Stomach smooth muscle (tissue), 2 donors: ENCODE measurements around the gene SPCS2.
"Not testable (repeated sequence)": the region's sequence is repeated elsewhere in the genome, so short reads cannot be mapped to it uniquely, and the experiment has no call there.

ENCODE experiments used
- H3K27ac ChIP-seq: one replicate; pipeline ENCODE4 v1.7.0; 2013; ENCODE audit warnings: mild to moderate bottlenecking, low read length, inconsistent platforms
- H3K27me3 ChIP-seq, 2 donors: one replicate each; pipeline ENCODE4 v1.7.0; 2013; ENCODE audit warnings: low read length in 2 of 2; ENCODE audit not compliant: insufficient read depth in 2 of 2, control insufficient read depth in 1 of 2
- H3K36me3 ChIP-seq, 2 donors: one replicate each; pipeline ENCODE4 v1.7.0; 2013; ENCODE audit warnings: low read length in 2 of 2; ENCODE audit not compliant: control insufficient read depth in 2 of 2, insufficient read depth in 2 of 2
- H3K4me1 ChIP-seq: one replicate; pipeline ENCODE4 v1.7.0; 2013; ENCODE audit warnings: low read length; ENCODE audit not compliant: control insufficient read depth, insufficient read depth
- H3K4me3 ChIP-seq, 2 donors: one replicate each; pipeline ENCODE4 v1.7.0; 2013; ENCODE audit warnings: low read length in 2 of 2
- H3K9ac ChIP-seq, 2 donors: one replicate each; pipeline ENCODE4 v1.7.0; 2013; ENCODE audit warnings: low read length in 2 of 2, mild to moderate bottlenecking in 1 of 2
- H3K9me3 ChIP-seq, 2 donors: one replicate each; pipeline ENCODE4 v1.7.0; 2013; ENCODE audit warnings: low read length in 2 of 2; ENCODE audit not compliant: control insufficient read depth in 2 of 2
- donor health status: healthy.
- donor health status: Pancreatic carcinoma.

Gene SPCS2

GRCh38 chr11:74978041-74978440 is 29.0 kb downstream of the SPCS2 start:
- no peak overlapping the region for H3K9ac ChIP-seq
- peaks cover 11 to 16% of the 10 kb centered on the region in 2 donors for H3K36me3 ChIP-seq
- H3K9me3 ChIP-seq: no peaks in the 10 kb centered on the region

GRCh38 chr11:74980634-74981033 is 31.6 kb downstream of the SPCS2 start:
- Histone ChIP-seq H3K4me1 (no peaks in the 10 kb centered on the region), H3K9ac (no peak overlapping the region), H3K27me3 (no peaks in the 10 kb centered on the region), H3K9me3 (no peaks in the 10 kb centered on the region), H3K36me3 (peaks cover 9 to 11% of the 10 kb centered on the region in 2 donors), H3K27ac (no peak overlapping the region), H3K4me3 (no peak overlapping the region)

More at GRCh38 chr11:74978041-74978440, 29.0 kb downstream of the SPCS2 start:
- Histone ChIP-seq H3K4me1 (no peaks in the 10 kb centered on the region), H3K4me3 (no peak overlapping the region), H3K27ac (no peak overlapping the region), H3K27me3 (no peaks in the 10 kb centered on the region)

GRCh38 chr11:74981888-74982287 is 32.8 kb downstream of the SPCS2 start:
- H3K36me3 ChIP-seq: peaks cover 5 to 8% of the 10 kb centered on the region in 2 donors
- no peak overlapping the region for H3K4me3 ChIP-seq
- H3K27me3 ChIP-seq: no peaks in the 10 kb centered on the region
- H3K4me1 ChIP-seq: no peaks in the 10 kb centered on the region
- H3K27ac ChIP-seq: no peak overlapping the region
- H3K9me3 ChIP-seq: no peaks in the 10 kb centered on the region
- no peak overlapping the region for H3K9ac ChIP-seq

- H3K9ac ChIP-seq: no peak overlapping the region
- H3K4me1 ChIP-seq: peaks cover under 1% of the 10 kb centered on the region
- peaks cover 3 to 4% of the 10 kb centered on the region in 2 donors for H3K36me3 ChIP-seq
- H3K27ac ChIP-seq: no peak overlapping the region
- H3K27me3 ChIP-seq: no peaks in the 10 kb centered on the region
- H3K9me3 ChIP-seq: no peaks in the 10 kb centered on the region
- no peak overlapping the region for H3K4me3 ChIP-seq
Observed at GRCh38 chr11:74984070-74984469, 35.0 kb downstream of the SPCS2 start.

- Histone ChIP-seq H3K4me1 (peaks cover 4% of the 10 kb centered on the region), H3K36me3 (peaks cover under 1 to 4% of the 10 kb centered on the region in 2 donors), H3K27ac (no peak overlapping the region), H3K9me3 (no peaks in the 10 kb centered on the region), H3K27me3 (no peaks in the 10 kb centered on the region), H3K4me3 (no peak overlapping the region), H3K9ac (no peak overlapping the region)
Observed at GRCh38 chr11:74984730-74985129, 35.7 kb downstream of the SPCS2 start.

- Histone ChIP-seq H3K9ac (peak within 1 kb of the TSS; percentile 68 to 87), H3K27me3 (no peaks in the 10 kb centered on the region), H3K27ac (peak within 1 kb of the TSS; percentile 58), H3K4me1 (peaks cover 4% of the 10 kb centered on the region), H3K36me3 (peaks cover 0 to under 1% of the 10 kb centered on the region in 2 donors), H3K4me3 (peak within 1 kb of the TSS; percentile 74 to 88), H3K9me3 (no peaks in the 10 kb centered on the region)
Observed at GRCh38 chr11:74988541-74989259, 39.6 kb downstream of the SPCS2 start, which contains the start of gene NEU3. Gene NEU3 (plus strand): TSS chr11:74988933. CDS start chr11:74989061, 128 bp downstream.

- Histone ChIP-seq H3K27me3 (no peaks in the 10 kb centered on the region), H3K9ac (peak overlapping the region; percentile 68 to 87), H3K27ac (peak overlapping the region; percentile 58), H3K36me3 (peaks cover 0 to 2% of the 10 kb centered on the region in 2 donors), H3K4me1 (peaks cover 4% of the 10 kb centered on the region), H3K9me3 (no peaks in the 10 kb centered on the region), H3K4me3 (peak overlapping the region; percentile 74 to 88)
Observed at GRCh38 chr11:74989260-74989638, 40.2 kb downstream of the SPCS2 start.

- H3K27ac ChIP-seq, H3K4me1 ChIP-seq, H3K9ac ChIP-seq, H3K9me3 ChIP-seq, H3K36me3 ChIP-seq, H3K27me3 ChIP-seq, H3K4me3 ChIP-seq: not testable (repeated sequence)
Observed at GRCh38 chr11:74990150-74990549, 41.1 kb downstream of the SPCS2 start.

- Histone ChIP-seq H3K27ac (no peak overlapping the region), H3K36me3 (peaks cover 2 to 8% of the 10 kb centered on the region in 2 donors), H3K27me3 (no peaks in the 10 kb centered on the region), H3K9ac (no peak overlapping the region), H3K4me1 (peaks cover 4% of the 10 kb centered on the region), H3K9me3 (no peaks in the 10 kb centered on the region), H3K4me3 (no peak overlapping the region)
Observed at GRCh38 chr11:74990941-74991340, 41.9 kb downstream of the SPCS2 start.

GRCh38 chr11:74992852-74993251 is 43.8 kb downstream of the SPCS2 start:
- Histone ChIP-seq H3K9ac (no peak overlapping the region), H3K27me3 (no peaks in the 10 kb centered on the region), H3K27ac (no peak overlapping the region), H3K4me1 (peaks cover 4% of the 10 kb centered on the region), H3K4me3 (no peak overlapping the region), H3K36me3 (peaks cover 2 to 10% of the 10 kb centered on the region in 2 donors), H3K9me3 (no peaks in the 10 kb centered on the region)

- Histone ChIP-seq H3K9me3 (no peaks in the 10 kb centered on the region), H3K4me3 (no peak overlapping the region), H3K27ac (no peak overlapping the region), H3K9ac (no peak overlapping the region), H3K4me1 (no peaks in the 10 kb centered on the region), H3K36me3 (peaks cover 6 to 10% of the 10 kb centered on the region in 2 donors), H3K27me3 (no peaks in the 10 kb centered on the region)
Observed at GRCh38 chr11:75000975-75001354, 51.9 kb downstream of the SPCS2 start.
